Measurements from ENCODE around the gene RELA. TPM values are rescaled to one million over a fixed set of nuclear protein-coding genes. Genes with fewer than 3 reads are reported as not detected.

The RELA gene
- total RNA-seq, 1 donor from 2014 or later: 119 TPM

GRCh38 chr11:65615950-65616574 lies 46.7 kb downstream of the RELA start:
- intact Hi-C loops (cut with micrococcal nuclease): loop anchor here (1.0 to 5.0 kb wide), 12 partner anchors 24 to 731 kb away; partner anchors contain the start of genes B4GAT1, BANF1, BRMS1 and C11orf68
- no peaks in the 10 kb centered on the region for H3K27me3 Mint-ChIP-seq

GRCh38 chr11:65615229-65615949 lies 47.3 kb downstream of the RELA start, which contains the start of gene PCNX3:
Gene PCNX3, plus strand, starts transcription at chr11:65615776. Its CDS starts 536 bp downstream, at chr11:65616312.
- CTCF ChIA-PET: interaction anchor here (0.9 to 2.9 kb wide), 9 partner anchors 21 to 245 kb away, joined by 3 to 14 read pairs (median 5); partner anchors contain the start of genes FAM89B, MUS81, RELA and SCYL1
- peaks cover 58% of the 10 kb centered on the region for H3K4me1 Mint-ChIP-seq

More at GRCh38 chr11:65615950-65616574, 46.7 kb downstream of the RELA start:
- H3K36me3 Mint-ChIP-seq (ENCODE audit: low read depth): peaks cover 57% of the 10 kb centered on the region
- TF ChIP-seq CTCF (IDR thresholded peaks at IDR 0.05): no peak
- CTCF ChIA-PET: interaction anchor here (0.9 to 1.4 kb wide), 4 partner anchors 10 to 244 kb away, joined by 3 to 5 read pairs (median 4); partner anchors contain the start of gene MUS81
- ATAC-seq (ENCODE audit: low read depth): no peak
- H3K9me3 Mint-ChIP-seq: no peaks in the 10 kb centered on the region
- H3K4me3 Mint-ChIP-seq: peak overlapping the region; percentile 97
- POLR2A ChIA-PET: interaction anchor here (1.0 to 8.5 kb wide), 23 partner anchors 9 to 481 kb away, joined by 3 to 108 read pairs (median 7); partner anchors contain the start of genes CCDC85B, CFL1, DPF2 and EHBP1L1
- H3K4me1 Mint-ChIP-seq: peaks cover 52% of the 10 kb centered on the region
- H3K27ac Mint-ChIP-seq: peak overlapping the region; percentile 96
- DNase-seq: no peak

GRCh38 chr11:65613091-65613928 lies 49.4 kb downstream of the RELA start:
- Mint-ChIP-seq H3K36me3 (ENCODE audit: low read depth) (peaks cover 61% of the 10 kb centered on the region), H3K4me1 (peaks cover 66% of the 10 kb centered on the region), H3K27me3 (no peaks in the 10 kb centered on the region), H3K27ac (peak overlapping the region; percentile 83), H3K9me3 (no peaks in the 10 kb centered on the region), H3K4me3 (peak overlapping the region; percentile 97)
- CTCF ChIA-PET: interaction anchor here (0.9 to 2.9 kb wide), 3 partner anchors 13 to 73 kb away, joined by 4 to 14 read pairs (median 6); no protein-coding TSS in a partner anchor
- no peak for DNase-seq
- TF ChIP-seq CTCF (IDR thresholded peaks at IDR 0.05): no peak
- intact Hi-C loops (cut with micrococcal nuclease): no loop called here
- no peak for ATAC-seq (ENCODE audit: low read depth)
- POLR2A ChIA-PET: interaction anchor here (0.5 to 8.5 kb wide), 19 partner anchors 10 to 276 kb away, joined by 3 to 108 read pairs (median 6); partner anchors contain the start of genes CCDC85B, CFL1, EHBP1L1 and FAM89B

More at GRCh38 chr11:65615229-65615949, 47.3 kb downstream of the RELA start, which contains the start of gene PCNX3:
- POLR2A ChIA-PET: interaction anchor here (0.7 to 8.5 kb wide), 38 partner anchors 8 to 1228 kb away, joined by 3 to 108 read pairs (median 5); partner anchors contain the start of genes ARL2, BANF1, CCDC85B and CFL1
- TF ChIP-seq CTCF (IDR thresholded peaks at IDR 0.05): no peak
- intact Hi-C loops (cut with micrococcal nuclease): loop anchor here (1.0 to 5.0 kb wide), 12 partner anchors 25 to 732 kb away; partner anchors contain the start of genes B4GAT1, BANF1, BRMS1 and C11orf68
- DNase-seq (peak; percentile 96), ATAC-seq (ENCODE audit: low read depth) (peak; percentile 90)
- peak within 1 kb of the TSS; percentile 96 for H3K27ac Mint-ChIP-seq
- no peaks in the 10 kb centered on the region for H3K9me3 Mint-ChIP-seq
- peak within 1 kb of the TSS; percentile 97 for H3K4me3 Mint-ChIP-seq
- peaks cover 59% of the 10 kb centered on the region for H3K36me3 Mint-ChIP-seq (ENCODE audit: low read depth)
- H3K27me3 Mint-ChIP-seq: no peaks in the 10 kb centered on the region

- no peak for TF ChIP-seq CTCF (IDR thresholded peaks at IDR 0.05)
- no peak for ATAC-seq (ENCODE audit: low read depth)
- H3K36me3 Mint-ChIP-seq (ENCODE audit: low read depth): peaks cover 63% of the 10 kb centered on the region
- intact Hi-C loops (cut with micrococcal nuclease): no loop called here
- no peaks in the 10 kb centered on the region for H3K27me3 Mint-ChIP-seq
- DNase-seq: no peak
- ChIA-PET CTCF (interaction anchor here (0.9 to 2.9 kb wide), 3 partner anchors 13 to 72 kb away, joined by 4 to 14 read pairs (median 6); no protein-coding TSS in a partner anchor), POLR2A (interaction anchor here (0.6 to 8.5 kb wide), 15 partner anchors 9 to 854 kb away, joined by 3 to 108 read pairs (median 7); partner anchors contain the start of genes CFL1, EHBP1L1, FAM89B and KCNK7)
- peaks cover 66% of the 10 kb centered on the region for H3K4me1 Mint-ChIP-seq
- peak overlapping the region; percentile 97 for H3K4me3 Mint-ChIP-seq
- no peaks in the 10 kb centered on the region for H3K9me3 Mint-ChIP-seq
- peak overlapping the region; percentile 83 for H3K27ac Mint-ChIP-seq
Observed at GRCh38 chr11:65612691-65613090, 50.0 kb downstream of the RELA start.
